ENCODE data around the gene NFIB.

DNA sequence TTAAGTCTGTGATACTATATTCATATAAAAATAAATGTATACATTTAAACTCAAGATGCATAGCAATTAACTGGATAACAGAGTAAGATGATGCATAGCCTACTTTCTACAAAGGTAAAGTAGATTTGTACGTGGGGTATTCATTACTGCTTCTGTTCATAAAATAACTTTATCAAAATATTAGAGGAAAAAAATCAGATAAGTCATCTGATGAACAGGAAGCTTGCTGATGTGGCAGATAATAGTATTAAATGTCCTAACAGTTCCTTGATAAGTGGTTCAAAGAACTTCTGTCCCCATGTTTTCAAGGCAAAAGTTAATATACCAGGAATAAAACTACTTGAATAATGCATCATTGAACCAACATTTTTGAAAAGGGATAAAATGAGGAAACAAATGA, 123.7 kb downstream of the NFIB start:
- TF ChIP-seq YY1 (IDR thresholded peaks at IDR 0.05; ENCODE audit: insufficient read depth, insufficient read length) (no peak), SUZ12 (IDR thresholded peaks at IDR 0.05; ENCODE audit: extremely low read depth, insufficient read depth, insufficient read length) (no peak)

All from NT2/D1 (cell line).